Measurements from ENCODE around the gene LILRB5.
"Not testable (repeated sequence)": the region's sequence is repeated elsewhere in the genome, so short reads cannot be mapped to it uniquely, and the experiment has no call there.

LILRB5 gene

GRCh38 chr19:54209058-54209810, 47.8 kb downstream of the LILRB5 start:
- TF ChIP-seq CTCF (IDR thresholded peaks at IDR 0.05; ENCODE audit: low read depth, low read length): no peak
- H3K4me3 ChIP-seq (replicated peaks in 1 of 2; ENCODE audit: low read depth in 2 of 2, low read length in 2 of 2): no peak overlapping the region
- peak in 1 of 2 donors; percentile 23 for DNase-seq (ENCODE audit: low read depth in 2 of 2)

- H3K4me3 ChIP-seq (replicated peaks in 1 of 2; ENCODE audit: low read depth in 2 of 2, low read length in 2 of 2): no peak overlapping the region
- no peak for DNase-seq (ENCODE audit: low read depth in 2 of 2)
- TF ChIP-seq CTCF (IDR thresholded peaks at IDR 0.05; ENCODE audit: low read depth, low read length): no peak
Observed at GRCh38 chr19:54208784-54209057, 48.4 kb downstream of the LILRB5 start.

GRCh38 chr19:54207983-54208783, 48.9 kb downstream of the LILRB5 start:
- DNase-seq (ENCODE audit: low read depth in 2 of 2): peak; percentile 94 to 100
- no peak for TF ChIP-seq CTCF (IDR thresholded peaks at IDR 0.05; ENCODE audit: low read depth, low read length)
- no peak overlapping the region for H3K4me3 ChIP-seq (replicated peaks in 1 of 2; ENCODE audit: low read depth in 2 of 2, low read length in 2 of 2)

DNA sequence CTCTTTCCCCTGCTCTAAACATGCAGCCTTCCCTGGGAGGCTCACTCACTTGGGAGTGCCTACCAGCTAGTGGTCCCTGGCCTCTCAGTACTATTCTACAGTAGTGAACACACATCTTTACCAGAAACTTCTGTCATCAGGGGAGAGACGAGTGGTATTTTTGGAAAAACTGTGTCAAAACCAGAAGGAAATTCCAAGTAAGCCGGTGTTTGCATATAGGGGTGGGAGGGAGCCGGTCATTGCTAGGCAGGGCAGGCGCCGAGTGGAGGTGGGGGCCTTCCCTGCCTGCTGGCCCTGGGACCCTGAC, 49.4 kb downstream of the LILRB5 start:
- TF ChIP-seq CTCF (IDR thresholded peaks at IDR 0.05; ENCODE audit: low read depth, low read length): no peak
- DNase-seq (ENCODE audit: low read depth in 2 of 2): no peak
- H3K4me3 ChIP-seq (replicated peaks in 1 of 2; ENCODE audit: low read depth in 2 of 2, low read length in 2 of 2): no peak overlapping the region

- not testable (repeated sequence) for DNase-seq (ENCODE audit: low read depth in 2 of 2); H3K4me3 ChIP-seq (replicated peaks in 1 of 2; ENCODE audit: low read depth in 2 of 2, low read length in 2 of 2)
Observed at GRCh38 chr19:54207193-54207592, 49.9 kb downstream of the LILRB5 start.

- H3K4me3 ChIP-seq (replicated peaks in 1 of 2; ENCODE audit: low read depth in 2 of 2, low read length in 2 of 2): no peak overlapping the region
- TF ChIP-seq CTCF (IDR thresholded peaks at IDR 0.05; ENCODE audit: low read depth, low read length): no peak
- DNase-seq (ENCODE audit: low read depth in 2 of 2): no peak
Observed at GRCh38 chr19:54206831-54207177, 50.3 kb downstream of the LILRB5 start.

- no peak for DNase-seq (ENCODE audit: low read depth in 2 of 2)
- no peak for TF ChIP-seq CTCF (IDR thresholded peaks at IDR 0.05; ENCODE audit: low read depth, low read length)
- no peak overlapping the region for H3K4me3 ChIP-seq (replicated peaks in 1 of 2; ENCODE audit: low read depth in 2 of 2, low read length in 2 of 2)
Observed at GRCh38 chr19:54206030-54206830, 50.8 kb downstream of the LILRB5 start.
